K562 (cell line): Measurements from ENCODE around the gene CREG1. TPM values are rescaled to one million over a fixed set of nuclear protein-coding genes. Genes with fewer than 3 reads are reported as not detected.

ENCODE experiments used
- AFF1 ChIP-seq, 2 experiments: fragments of 450-650 bp; IDR thresholded peaks; 2 replicates each; pipeline ENCODE4 v1.6.1; 2018; ENCODE audit warnings: mild to moderate bottlenecking in 2 of 2, low read depth in 1 of 2; ENCODE audit not compliant: partially characterized antibody in 2 of 2
- COPS2 ChIP-seq: fragments of 450-650 bp; conservative IDR thresholded peaks from 2 replicates; pipeline ENCODE4 v1.6.1; 2016; ENCODE audit warnings: mild to moderate bottlenecking, moderate library complexity
- ELF4 ChIP-seq: fragments of 450-650 bp; formaldehyde crosslinking; IDR thresholded peaks from 2 replicates; pipeline ENCODE4 v1.4.0; 2022; ENCODE audit warnings: missing genetic modification characterization
- ETV1 ChIP-seq: fragments of 450-650 bp; conservative IDR thresholded peaks from 2 replicates; pipeline ENCODE4 v1.6.1; 2016; ENCODE audit warnings: missing genetic modification characterization, control low read depth, low read depth, missing compliant biosample characterization
- HDGF ChIP-seq: fragments of 450-650 bp; IDR thresholded peaks from 2 replicates; pipeline ENCODE4 v1.6.1; 2016
- HNRNPL ChIP-seq: fragments of 200-400 bp; formaldehyde crosslinking; IDR thresholded peaks from 2 replicates; pipeline ENCODE4 v1.6.1; 2017; ENCODE audit warnings: low read depth, mild to moderate bottlenecking, low read length
- JUND ChIP-seq, 2 experiments: IDR thresholded peaks; 2 replicates in 1 of 2; 3 replicates in 1 of 2; pipeline ENCODE4 v1.6.1; 2011; ENCODE audit warnings: borderline replicate concordance in 2 of 2, low read depth in 2 of 2, low read length in 2 of 2, improper control_type of control experiment in 1 of 2, missing biosample characterization in 1 of 2, missing genetic modification characterization in 1 of 2, missing genetic modification reagents in 1 of 2
- KLF16 ChIP-seq: IDR thresholded peaks from 2 replicates; pipeline ENCODE4 v1.6.1; 2016; ENCODE audit warnings: antibody characterized with exemption
- MNT ChIP-seq, 2 experiments: fragments of 450-650 bp; conservative IDR thresholded peaks; 2 replicates each; pipeline ENCODE4 v1.6.1; 2017; ENCODE audit warnings: mild to moderate bottlenecking in 2 of 2, moderate library complexity in 2 of 2
- MTA3 ChIP-seq: fragments of 450-650 bp; formaldehyde crosslinking; IDR thresholded peaks from 2 replicates; pipeline ENCODE4 v1.6.1; 2017; ENCODE audit warnings: mild to moderate bottlenecking, borderline replicate concordance
- MYNN ChIP-seq, 2 experiments: sonication (generic); formaldehyde crosslinking in 1 of 2; IDR thresholded peaks; 2 replicates each; pipeline versions ENCODE4 v1.5.0 to v1.6.1; 2016 to 2020; ENCODE audit warnings: antibody characterized with exemption in 1 of 2, missing genetic modification reagents in 1 of 2
- NELFE ChIP-seq: IDR thresholded peaks from 2 replicates; pipeline ENCODE4 v1.6.1; 2011; ENCODE audit warnings: mild to moderate bottlenecking; ENCODE audit not compliant: insufficient read depth, insufficient read length
- PRPF4 ChIP-seq: fragments of 200-400 bp; formaldehyde crosslinking; IDR thresholded peaks from one replicate; pipeline ENCODE4 v1.6.1; 2017; ENCODE audit warnings: low read length, low read depth, mild to moderate bottlenecking; ENCODE audit not compliant: insufficient read depth, poor library complexity, severe bottlenecking
- SMARCA4 ChIP-seq: fragments of 450-650 bp; IDR thresholded peaks from 2 replicates; pipeline ENCODE4 v1.6.1; 2016
- SOX6 ChIP-seq: fragments of 450-650 bp; IDR thresholded peaks from 2 replicates; pipeline ENCODE4 v1.6.1; 2014; ENCODE audit warnings: mild to moderate bottlenecking
- TRIM24 ChIP-seq, 2 experiments: fragments of 450-650 bp; IDR thresholded peaks; 2 replicates each; pipeline ENCODE4 v1.6.1; 2016
- ZNF316 ChIP-seq: fragments of 450-650 bp; IDR thresholded peaks from 2 replicates; pipeline ENCODE4 v1.6.1; 2016
- polyA plus RNA-seq, 8 experiments: library from polyadenylated mRNA; depleted of rRNA in 4 of 8; stranded (reverse) in 5 of 8; unstranded in 3 of 8; fragments of >200 nt; fragmentation: Nextera tagmentation in 2 of 8; fragmentation: Illumina TruSeq in 1 of 8; extraction: Ambion mirVana in 2 of 8; extraction: Trizol in 1 of 8; gene quantifications; 2 replicates each; pipeline versions ENCODE4 v1.2.1 to v1.2.3, GENCODE V29; 2011 to 2014; ENCODE audit warnings: inconsistent platforms in 1 of 8, missing spikeins in 1 of 8
- total RNA-seq, 7 experiments: library from RNA; depleted of rRNA in 6 of 7; stranded (reverse); fragments of >200 nt in 6 of 7; fragmentation: Illumina TruSeq in 2 of 7; extraction: Trizol in 2 of 7; gene quantifications; 2 replicates each; pipeline versions ENCODE4 v1.2.1 to v1.2.3, GENCODE V29; 2011 to 2021; ENCODE audit warnings: low replicate concordance in 1 of 7
- TF ChIP-seq, protein P1 (sequence below): fragments of 450-650 bp; IDR thresholded peaks from 2 replicates; pipeline ENCODE4 v1.6.1; 2017; ENCODE audit warnings: antibody characterized with exemption, mild to moderate bottlenecking

Gene CREG1
- total and polyA plus RNA-seq, 9 of the 15 experiments (the other 6 are each of a cell fraction or from before 2014, with no cell fraction given), result 45.7 to 272 (median 161) TPM

DNA sequence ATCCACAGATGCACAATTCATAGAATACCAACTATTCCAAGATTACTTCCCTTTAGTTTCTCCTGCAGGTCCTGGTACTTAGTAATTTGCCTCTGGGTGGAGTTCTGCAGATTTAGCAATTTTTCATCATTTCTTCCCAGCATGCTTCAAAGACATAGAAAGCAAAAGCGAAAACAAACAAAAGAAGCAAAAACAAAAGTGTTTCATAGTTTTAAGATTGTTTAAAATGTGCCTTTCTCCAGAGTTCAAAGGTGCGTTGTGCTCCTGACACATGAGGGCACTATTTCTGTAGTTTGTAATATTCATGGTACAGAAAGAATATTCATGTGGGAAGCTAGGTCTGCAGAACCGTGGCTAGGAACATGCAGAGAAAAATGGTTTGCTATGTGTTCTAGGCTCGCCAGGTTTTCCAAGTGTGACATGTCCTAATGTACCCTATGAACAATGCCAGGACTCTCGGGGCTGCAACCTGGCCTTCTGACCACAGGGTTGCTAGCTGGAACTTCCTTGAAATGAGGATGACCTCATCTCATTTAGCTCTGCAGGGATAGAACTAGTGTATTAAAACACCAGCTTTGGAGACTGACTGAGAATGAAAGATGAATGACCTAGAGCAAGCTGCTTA lies 46.5 kb upstream of the CREG1 start (continued):
- TF ChIP-seq MYNN (IDR thresholded peaks at IDR 0.05) (no peak), MYNN (CRISPR knock-in tag; IDR thresholded peaks at IDR 0.05) (no peak), JUND (IDR thresholded peaks at IDR 0.05; ENCODE audit: borderline replicate concordance, low read depth, low read length) (peak; percentile 94), JUND (tag; IDR thresholded peaks at IDR 0.05; ENCODE audit: borderline replicate concordance, low read depth, low read length) (peak; percentile 98), NELFE (no peak), ETV1 (peak; percentile 47; the same call in 1 of the 2 replicates), PRPF4 (no peak), KLF16 (no peak), MNT (conservative IDR thresholded peaks at IDR 0.05) (peak in 1 of 2 experiments; percentile 47; a peak in 1 of 4 replicates), COPS2 (no peak), ZNF316 (peak; percentile 56), HDGF (peak; percentile 16; the same call in 1 of the 2 replicates), ELF4 (CRISPR knock-in tag) (no peak), SMARCA4 (peak; percentile 69; the same call in 1 of the 2 replicates), AFF1 (IDR thresholded peaks at IDR 0.05; ENCODE audit: low read depth in 1 of 2, partially characterized antibody in 2 of 2) (no peak), TRIM24 (IDR thresholded peaks at IDR 0.05) (0 out of 4 replicates have a peak, but pooled peaks of 1 of the 2 experiments have one; percentile 29), MTA3 (peak; percentile 51; the same call in 1 of the 2 replicates), HNRNPL (no peak), SOX6 (peak; percentile 55; the same call in 1 of the 2 replicates)
- TF ChIP-seq, protein P1, sequence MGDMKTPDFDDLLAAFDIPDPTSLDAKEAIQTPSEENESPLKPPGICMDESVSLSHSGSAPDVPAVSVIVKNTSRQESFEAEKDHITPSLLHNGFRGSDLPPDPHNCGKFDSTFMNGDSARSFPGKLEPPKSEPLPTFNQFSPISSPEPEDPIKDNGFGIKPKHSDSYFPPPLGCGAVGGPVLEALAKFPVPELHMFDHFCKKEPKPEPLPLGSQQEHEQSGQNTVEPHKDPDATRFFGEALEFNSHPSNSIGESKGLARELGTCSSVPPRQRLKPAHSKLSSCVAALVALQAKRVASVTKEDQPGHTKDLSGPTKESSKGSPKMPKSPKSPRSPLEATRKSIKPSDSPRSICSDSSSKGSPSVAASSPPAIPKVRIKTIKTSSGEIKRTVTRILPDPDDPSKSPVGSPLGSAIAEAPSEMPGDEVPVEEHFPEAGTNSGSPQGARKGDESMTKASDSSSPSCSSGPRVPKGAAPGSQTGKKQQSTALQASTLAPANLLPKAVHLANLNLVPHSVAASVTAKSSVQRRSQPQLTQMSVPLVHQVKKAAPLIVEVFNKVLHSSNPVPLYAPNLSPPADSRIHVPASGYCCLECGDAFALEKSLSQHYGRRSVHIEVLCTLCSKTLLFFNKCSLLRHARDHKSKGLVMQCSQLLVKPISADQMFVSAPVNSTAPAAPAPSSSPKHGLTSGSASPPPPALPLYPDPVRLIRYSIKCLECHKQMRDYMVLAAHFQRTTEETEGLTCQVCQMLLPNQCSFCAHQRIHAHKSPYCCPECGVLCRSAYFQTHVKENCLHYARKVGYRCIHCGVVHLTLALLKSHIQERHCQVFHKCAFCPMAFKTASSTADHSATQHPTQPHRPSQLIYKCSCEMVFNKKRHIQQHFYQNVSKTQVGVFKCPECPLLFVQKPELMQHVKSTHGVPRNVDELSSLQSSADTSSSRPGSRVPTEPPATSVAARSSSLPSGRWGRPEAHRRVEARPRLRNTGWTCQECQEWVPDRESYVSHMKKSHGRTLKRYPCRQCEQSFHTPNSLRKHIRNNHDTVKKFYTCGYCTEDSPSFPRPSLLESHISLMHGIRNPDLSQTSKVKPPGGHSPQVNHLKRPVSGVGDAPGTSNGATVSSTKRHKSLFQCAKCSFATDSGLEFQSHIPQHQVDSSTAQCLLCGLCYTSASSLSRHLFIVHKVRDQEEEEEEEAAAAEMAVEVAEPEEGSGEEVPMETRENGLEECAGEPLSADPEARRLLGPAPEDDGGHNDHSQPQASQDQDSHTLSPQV, result peak; percentile 88
